Sigmoid colon (tissue), 4 donors: ENCODE measurements around the gene CBL.

Source experiments
- CTCF ChIP-seq, 4 experiments: fragments of 450-650 bp in 3 of 4; fragments of 200-600 bp in 1 of 4; IDR thresholded peaks; one replicate each; pipeline ENCODE4 v1.5.1; 2016 to 2019; ENCODE audit warnings: antibody characterized with exemption in 4 of 4, mild to moderate bottlenecking in 3 of 4, moderate library complexity in 2 of 4
- POLR2A ChIP-seq, 2 donors: fragments of 450-650 bp; IDR thresholded peaks; one replicate each; pipeline ENCODE4 v1.6.1; 2016; ENCODE audit warnings: antibody characterized with exemption in 2 of 2, mild to moderate bottlenecking in 2 of 2, moderate library complexity in 2 of 2
- POLR2AphosphoS5 ChIP-seq, 4 donors: sonication (generic); formaldehyde crosslinking; IDR thresholded peaks; one replicate each; pipeline ENCODE4 v1.6.1; 2017; ENCODE audit warnings: antibody characterized with exemption in 4 of 4

GRCh38 chr11:119205574-119206510 is at the start of gene CBL:
- TF ChIP-seq POLR2A (IDR thresholded peaks at IDR 0.05) = peak; percentile 29 to 46
- TF ChIP-seq CTCF (IDR thresholded peaks at IDR 0.05) = peak; percentile 81 to 95 (median 86)
- TF ChIP-seq POLR2AphosphoS5 (IDR thresholded peaks at IDR 0.05) = peak; percentile 20 to 82 (median 63)
